Peyer's patch (tissue), 4 donors: ENCODE data around the gene UFM1.

Experiments used
- POLR2A ChIP-seq, 2 donors: fragments of 450-650 bp; IDR thresholded peaks; one replicate each; pipeline ENCODE4 v1.5.1; 2017; ENCODE audit warnings: antibody characterized with exemption in 2 of 2, mild to moderate bottlenecking in 2 of 2, moderate library complexity in 2 of 2
- TF ChIP-seq, protein P1 (sequence below), 6 experiments: fragments of 450-650 bp in 4 of 6; fragments of 200-600 bp in 2 of 6; sonication (generic) in 1 of 6; IDR thresholded peaks; one replicate each; pipeline ENCODE4 v1.5.1; 2017 to 2019; ENCODE audit warnings: antibody characterized with exemption in 6 of 6, mild to moderate bottlenecking in 3 of 6, moderate library complexity in 1 of 6

DNA sequence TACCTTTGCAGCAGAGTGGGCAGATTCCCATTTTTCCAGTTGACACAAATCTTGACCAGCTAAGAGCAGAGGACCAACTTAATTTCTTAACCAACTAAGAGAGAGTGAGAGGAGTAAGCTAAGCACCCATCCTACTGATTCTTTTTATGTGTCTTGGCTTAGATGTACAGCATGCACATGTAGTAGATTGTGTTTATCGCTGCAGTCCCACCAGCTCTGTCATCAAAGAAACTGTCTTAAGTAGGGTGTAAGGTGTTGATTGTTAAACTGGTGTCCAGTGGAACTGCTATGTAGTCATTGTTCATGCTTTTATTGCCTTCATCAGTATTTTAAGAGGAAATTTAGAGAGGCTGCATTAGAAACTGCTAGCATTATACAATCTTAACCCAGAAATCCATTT, 9.0 kb upstream of the UFM1 start:
- TF ChIP-seq, protein P1, sequence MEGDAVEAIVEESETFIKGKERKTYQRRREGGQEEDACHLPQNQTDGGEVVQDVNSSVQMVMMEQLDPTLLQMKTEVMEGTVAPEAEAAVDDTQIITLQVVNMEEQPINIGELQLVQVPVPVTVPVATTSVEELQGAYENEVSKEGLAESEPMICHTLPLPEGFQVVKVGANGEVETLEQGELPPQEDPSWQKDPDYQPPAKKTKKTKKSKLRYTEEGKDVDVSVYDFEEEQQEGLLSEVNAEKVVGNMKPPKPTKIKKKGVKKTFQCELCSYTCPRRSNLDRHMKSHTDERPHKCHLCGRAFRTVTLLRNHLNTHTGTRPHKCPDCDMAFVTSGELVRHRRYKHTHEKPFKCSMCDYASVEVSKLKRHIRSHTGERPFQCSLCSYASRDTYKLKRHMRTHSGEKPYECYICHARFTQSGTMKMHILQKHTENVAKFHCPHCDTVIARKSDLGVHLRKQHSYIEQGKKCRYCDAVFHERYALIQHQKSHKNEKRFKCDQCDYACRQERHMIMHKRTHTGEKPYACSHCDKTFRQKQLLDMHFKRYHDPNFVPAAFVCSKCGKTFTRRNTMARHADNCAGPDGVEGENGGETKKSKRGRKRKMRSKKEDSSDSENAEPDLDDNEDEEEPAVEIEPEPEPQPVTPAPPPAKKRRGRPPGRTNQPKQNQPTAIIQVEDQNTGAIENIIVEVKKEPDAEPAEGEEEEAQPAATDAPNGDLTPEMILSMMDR (IDR thresholded peaks at IDR 0.05): no peak
- TF ChIP-seq POLR2A (IDR thresholded peaks at IDR 0.05): no peak
